Measurements from ENCODE around the gene WDR72.

DNA sequence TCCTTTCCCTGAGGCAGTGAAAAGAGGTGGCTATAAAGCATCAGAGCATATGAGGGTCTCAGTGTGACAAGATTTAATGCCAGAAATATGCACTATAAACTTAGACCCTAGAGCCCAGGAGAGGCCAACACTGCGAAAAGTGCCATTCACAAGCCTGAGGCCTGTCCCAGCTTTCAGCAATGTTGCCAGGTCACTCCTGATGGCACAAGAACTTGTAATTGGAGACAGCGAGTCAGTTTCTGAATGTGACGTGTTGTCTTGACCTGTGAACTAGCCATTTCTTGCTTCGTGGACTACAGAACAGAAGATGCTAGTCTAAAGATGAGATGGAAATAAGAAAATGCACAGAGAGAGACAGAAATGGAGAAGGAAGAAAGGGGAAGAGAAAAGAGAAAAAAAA is 87.9 kb downstream of the WDR72 start:
- TF ChIP-seq, protein P1, sequence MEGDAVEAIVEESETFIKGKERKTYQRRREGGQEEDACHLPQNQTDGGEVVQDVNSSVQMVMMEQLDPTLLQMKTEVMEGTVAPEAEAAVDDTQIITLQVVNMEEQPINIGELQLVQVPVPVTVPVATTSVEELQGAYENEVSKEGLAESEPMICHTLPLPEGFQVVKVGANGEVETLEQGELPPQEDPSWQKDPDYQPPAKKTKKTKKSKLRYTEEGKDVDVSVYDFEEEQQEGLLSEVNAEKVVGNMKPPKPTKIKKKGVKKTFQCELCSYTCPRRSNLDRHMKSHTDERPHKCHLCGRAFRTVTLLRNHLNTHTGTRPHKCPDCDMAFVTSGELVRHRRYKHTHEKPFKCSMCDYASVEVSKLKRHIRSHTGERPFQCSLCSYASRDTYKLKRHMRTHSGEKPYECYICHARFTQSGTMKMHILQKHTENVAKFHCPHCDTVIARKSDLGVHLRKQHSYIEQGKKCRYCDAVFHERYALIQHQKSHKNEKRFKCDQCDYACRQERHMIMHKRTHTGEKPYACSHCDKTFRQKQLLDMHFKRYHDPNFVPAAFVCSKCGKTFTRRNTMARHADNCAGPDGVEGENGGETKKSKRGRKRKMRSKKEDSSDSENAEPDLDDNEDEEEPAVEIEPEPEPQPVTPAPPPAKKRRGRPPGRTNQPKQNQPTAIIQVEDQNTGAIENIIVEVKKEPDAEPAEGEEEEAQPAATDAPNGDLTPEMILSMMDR (IDR thresholded peaks at IDR 0.05; ENCODE audit: insufficient read depth, low read length): no peak
- TF ChIP-seq POLR2AphosphoS5 (IDR thresholded peaks at IDR 0.05; ENCODE audit: low read depth): no peak
